RPMI8226 (cell line): ENCODE data around the gene TXNRD2.

Experiments
- DNase-seq: peaks from one replicate; pipeline ENCODE4 v3.0.0-alpha.2; 2015

Gene TXNRD2

GRCh38 chr22:19854778-19855503, 86.7 kb downstream of the TXNRD2 start, which contains the start of the genes GNB1L and RTL10:
Gene GNB1L, minus strand, starts transcription at chr22:19854874. Its CDS starts 33,519 bp downstream, at chr22:19821355.
Gene RTL10, minus strand, starts transcription at chr22:19854874. Its CDS starts 2,613 bp downstream, at chr22:19852261.
- DNase-seq = peak; percentile 89

- DNase-seq = no peak
Observed at GRCh38 chr22:19853879-19854777, 87.5 kb downstream of the TXNRD2 start.

GRCh38 chr22:19853058-19853878, 88.3 kb downstream of the TXNRD2 start:
- DNase-seq = no peak

GRCh38 chr22:19852177-19852781, 89.3 kb downstream of the TXNRD2 start:
- no peak for DNase-seq

GRCh38 chr22:19851291-19852176, 90.1 kb downstream of the TXNRD2 start:
- DNase-seq = no peak

- no peak for DNase-seq
Observed at GRCh38 chr22:19850763-19851109, 90.9 kb downstream of the TXNRD2 start.

GRCh38 chr22:19849835-19850762, 91.5 kb downstream of the TXNRD2 start:
- no peak for DNase-seq

GRCh38 chr22:19848298-19849224, 93.1 kb downstream of the TXNRD2 start:
- peak; percentile 68 for DNase-seq

GRCh38 chr22:19847345-19847632, 94.3 kb downstream of the TXNRD2 start:
- DNase-seq = no peak

- DNase-seq = no peak
Observed at GRCh38 chr22:19846620-19847344, 94.8 kb downstream of the TXNRD2 start.

GRCh38 chr22:19845054-19845722, 96.4 kb downstream of the TXNRD2 start:
- no peak for DNase-seq

- DNase-seq = no peak
Observed at GRCh38 chr22:19844377-19845053, 97.1 kb downstream of the TXNRD2 start.

- no peak for DNase-seq
Observed at GRCh38 chr22:19843857-19844376, 97.7 kb downstream of the TXNRD2 start.

GRCh38 chr22:19843107-19843856, 98.3 kb downstream of the TXNRD2 start:
- DNase-seq = no peak

- DNase-seq = no peak
Observed at GRCh38 chr22:19842393-19843106, 99.1 kb downstream of the TXNRD2 start.
